Stimulated activated naive CD8-positive, alpha-beta T cell treated with anti-CD3 and anti-CD28 coated beads, Interleukin-15, Interleukin-2, amounts not matched to agents 100 U/mL and 50 U/mL, for 24 hours (primary cell): ENCODE data around the gene ENO4.

Source experiments
- ATAC-seq: fragments of 150-1000 bp; cut with Tn5 transposase; one replicate; pipeline ENCODE4 v1.10.0; 2021
- DNase-seq: peaks from one replicate; pipeline ENCODE4 v3.0.0; 2021

Gene ENO4

GRCh38 chr10:116918583-116918982 lies 69.3 kb downstream of the ENO4 start:
- DNase-seq (no peak), ATAC-seq (no peak)

GRCh38 chr10:116919164-116919563 lies 69.9 kb downstream of the ENO4 start:
- no peak for ATAC-seq

GRCh38 chr10:116919706-116920105 lies 70.4 kb downstream of the ENO4 start:
- ATAC-seq (no peak), DNase-seq (no peak)

More at GRCh38 chr10:116919164-116919563, 69.9 kb downstream of the ENO4 start:
- DNase-seq = no peak

GRCh38 chr10:116925056-116925455 lies 75.8 kb downstream of the ENO4 start:
- ATAC-seq = no peak
- DNase-seq = no peak

GRCh38 chr10:116926426-116926825 lies 77.1 kb downstream of the ENO4 start:
- ATAC-seq (no peak), DNase-seq (no peak)

- ATAC-seq (no peak), DNase-seq (no peak)
These were observed 82.5 kb downstream of the ENO4 start for GRCh38 chr10:116931806-116932205.
